ENCODE results near the gene ACP3. TPM values are rescaled to one million over a fixed set of nuclear protein-coding genes. Genes with fewer than 3 reads are reported as not detected.

ACP3 gene
- total and polyA plus RNA-seq, 9 of the 15 experiments (the other 6 are each of a cell fraction or from before 2014, with no cell fraction given): 0.08 to 1.1 (median 0.21) TPM

GRCh38 chr3:132404276-132404675 is 87.1 kb downstream of the ACP3 start (continued):
- no peak for TF ChIP-seq NKRF (IDR thresholded peaks at IDR 0.05; ENCODE audit: borderline replicate concordance)
- TF ChIP-seq FOXP4 (CRISPR knock-in tag; IDR thresholded peaks at IDR 0.05; ENCODE audit: borderline replicate concordance): no peak
- TF ChIP-seq ZNF280B (CRISPR knock-in tag; IDR thresholded peaks at IDR 0.05): no peak
- TF ChIP-seq EWSR1 (IDR thresholded peaks at IDR 0.05; ENCODE audit: borderline replicate concordance, low read depth, partially characterized antibody): no peak
- TF ChIP-seq NR3C1 (CRISPR knock-in tag; IDR thresholded peaks at IDR 0.05): no peak
- no peak for TF ChIP-seq RNF219 (CRISPR knock-in tag; IDR thresholded peaks at IDR 0.05)
- TF ChIP-seq SP2 (IDR thresholded peaks at IDR 0.05; ENCODE audit: extremely low read depth, low read depth, low read length, poor library complexity, severe bottlenecking): no peak
- no peak for TF ChIP-seq SMARCA4 (IDR thresholded peaks at IDR 0.05)
- TF ChIP-seq ZFPM2 (CRISPR knock-in tag; IDR thresholded peaks at IDR 0.05): no peak
- TF ChIP-seq ZNF174 (CRISPR knock-in tag; IDR thresholded peaks at IDR 0.05): no peak
- no peak for TF ChIP-seq ZNF655 (CRISPR knock-in tag; IDR thresholded peaks at IDR 0.05)

Data from K562 (cell line).